Measurements from ENCODE around the gene NFIC.
"Not testable (repeated sequence)": the region's sequence is repeated elsewhere in the genome, so short reads cannot be mapped to it uniquely, and the experiment has no call there.

NFIC gene

DNA sequence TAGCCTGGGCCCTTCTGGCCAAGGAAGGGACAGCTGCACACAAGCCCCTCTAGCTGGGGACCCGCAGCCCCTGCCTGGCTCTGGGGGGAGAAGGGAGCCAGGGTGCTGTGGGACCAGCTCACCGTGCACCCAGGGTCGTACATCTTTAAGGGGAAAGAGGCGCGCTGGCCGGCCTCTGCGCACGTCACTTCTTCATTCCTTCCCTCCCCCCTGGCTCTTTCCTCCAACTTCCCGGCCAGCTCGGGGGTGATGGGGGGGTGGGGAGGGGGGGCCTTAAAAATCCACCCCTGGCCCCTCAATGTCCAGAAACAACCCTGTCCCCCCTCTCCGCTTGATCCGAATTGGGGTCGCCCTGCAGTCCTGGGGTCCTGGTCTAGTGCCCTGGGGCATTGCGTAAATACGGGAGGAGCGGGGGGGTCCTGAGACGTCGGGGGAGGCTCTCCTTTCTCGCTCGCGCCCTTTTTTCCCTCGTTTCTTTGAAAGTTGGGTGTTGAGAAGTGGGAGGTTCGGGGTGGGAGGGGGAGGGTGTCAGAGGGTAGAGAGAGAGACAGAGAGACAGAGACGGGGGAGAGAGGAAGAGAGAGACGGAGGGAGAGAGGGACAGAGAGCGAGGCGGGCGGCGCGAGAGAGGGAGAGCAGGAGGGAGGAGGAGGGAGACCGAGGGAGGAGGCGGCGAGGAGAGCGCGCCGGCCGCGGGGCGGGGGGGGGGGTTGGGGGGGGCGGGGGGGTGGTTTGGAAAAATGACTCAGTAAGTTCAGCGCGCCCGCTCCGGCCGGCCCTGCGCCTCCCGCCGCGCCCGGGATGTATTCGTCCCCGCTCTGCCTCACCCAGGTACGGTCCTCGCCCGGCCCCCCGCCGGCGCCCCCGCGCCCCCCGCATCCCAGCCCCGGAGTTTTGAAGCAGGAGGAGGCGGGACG is at the start of gene NFIC:
Gene NFIC (plus strand): TSS at position 748 of the 917 bp plus-strand sequence. CDS start 54 bp downstream, at position 802.
- DNase-seq (ENCODE audit: low spot score), result no peak

DNA sequence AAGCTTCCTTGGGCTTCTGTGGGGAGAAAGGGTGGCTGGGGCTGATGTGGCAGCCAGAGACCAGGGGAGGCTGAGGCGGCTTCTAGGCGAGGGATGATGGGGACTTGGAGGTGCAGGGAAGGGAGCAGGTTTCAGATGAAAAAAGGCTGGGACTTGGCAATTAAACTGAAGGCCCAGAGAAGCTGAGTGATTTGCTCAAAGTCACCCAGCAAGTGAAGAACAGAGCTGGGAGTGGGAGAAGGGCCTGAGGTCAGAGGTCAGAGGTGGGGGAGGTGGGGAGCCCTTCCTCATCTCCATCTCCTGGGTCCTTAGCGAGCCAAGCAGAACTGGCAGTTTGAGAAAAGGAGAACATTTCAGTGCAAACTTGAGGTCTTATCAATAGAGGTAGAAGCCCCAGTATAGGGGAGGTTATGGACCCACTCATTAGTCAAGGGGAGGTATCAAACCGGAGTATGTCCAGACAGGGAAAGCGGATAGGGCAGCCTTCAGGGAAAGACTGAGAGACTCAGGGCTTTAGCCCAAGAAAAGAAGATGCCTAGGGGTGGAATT is 49.6 kb upstream of the NFIC start:
- no peak for DNase-seq (ENCODE audit: low spot score)

DNA sequence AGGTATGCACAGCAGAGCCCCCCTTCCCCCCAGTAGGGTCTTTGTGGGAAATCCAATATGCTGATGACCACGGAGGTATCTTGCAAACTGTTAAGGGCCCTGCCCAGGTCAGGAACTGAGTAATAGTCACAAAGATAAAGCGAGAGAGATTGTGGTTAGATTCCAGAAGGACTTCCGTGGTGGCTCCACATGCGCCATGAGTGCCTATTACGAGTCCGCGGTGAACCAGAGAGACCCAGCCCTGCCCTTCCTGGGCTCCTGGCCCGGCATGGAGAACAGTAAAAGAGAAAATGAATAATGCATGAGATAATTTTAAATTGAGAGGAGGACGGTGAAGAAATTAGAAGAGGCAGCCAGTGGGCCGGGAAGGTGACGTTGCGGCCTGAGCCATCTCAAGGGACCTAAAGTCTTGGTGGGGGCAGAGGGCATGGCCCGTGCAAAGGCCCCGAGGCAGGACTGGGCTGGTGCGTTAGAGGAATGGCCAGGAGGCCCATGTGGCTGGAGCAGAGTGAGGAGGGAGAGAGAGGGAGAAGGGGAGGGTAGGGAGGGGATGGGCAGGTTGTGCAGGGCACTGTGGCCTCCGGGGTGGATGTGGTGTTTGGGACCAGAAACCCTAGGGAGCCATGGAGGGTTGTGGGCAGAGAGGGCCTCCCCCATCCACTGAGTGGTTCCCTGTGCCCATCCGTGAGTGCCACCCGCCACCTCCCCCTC is 46.6 kb upstream of the NFIC start:
- DNase-seq (ENCODE audit: low spot score), result no peak

DNA sequence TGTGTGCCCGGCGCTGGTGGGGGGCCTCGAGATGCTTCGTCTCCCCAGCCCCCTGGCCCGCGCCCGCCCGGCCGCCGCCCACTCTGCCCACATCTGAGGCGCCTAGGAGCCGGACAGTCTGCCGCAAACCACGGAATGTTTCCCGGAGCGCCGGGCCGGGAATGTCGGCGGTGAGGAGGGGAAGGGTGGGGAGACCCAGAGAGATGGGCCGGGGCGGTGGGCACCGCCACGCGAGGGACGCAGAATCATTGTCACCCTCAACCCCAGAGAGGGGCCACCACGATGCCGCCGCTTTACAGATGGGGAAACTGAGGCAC is 46.1 kb upstream of the NFIC start:
- no peak for DNase-seq (ENCODE audit: low spot score)

DNA sequence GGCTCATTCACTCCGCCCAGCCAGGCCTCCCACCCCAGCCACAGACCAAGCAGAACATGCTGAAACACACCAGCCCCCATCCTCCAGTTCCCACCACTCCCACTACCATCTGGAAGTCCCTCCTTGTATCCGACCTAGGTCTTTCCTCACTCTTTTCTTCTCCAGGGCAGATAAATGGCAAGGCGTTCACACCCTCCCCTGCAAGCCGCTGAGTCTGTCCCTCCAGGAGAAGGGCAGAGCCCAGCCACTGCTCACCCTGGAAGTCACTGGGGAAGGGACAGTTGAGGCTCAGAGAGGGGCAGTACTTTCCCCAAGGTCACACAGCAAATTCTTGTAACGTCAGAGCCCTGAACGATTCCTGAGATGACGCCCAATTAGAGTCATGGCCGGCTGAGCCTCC is 45.5 kb upstream of the NFIC start:
- DNase-seq (ENCODE audit: low spot score), result no peak

DNA sequence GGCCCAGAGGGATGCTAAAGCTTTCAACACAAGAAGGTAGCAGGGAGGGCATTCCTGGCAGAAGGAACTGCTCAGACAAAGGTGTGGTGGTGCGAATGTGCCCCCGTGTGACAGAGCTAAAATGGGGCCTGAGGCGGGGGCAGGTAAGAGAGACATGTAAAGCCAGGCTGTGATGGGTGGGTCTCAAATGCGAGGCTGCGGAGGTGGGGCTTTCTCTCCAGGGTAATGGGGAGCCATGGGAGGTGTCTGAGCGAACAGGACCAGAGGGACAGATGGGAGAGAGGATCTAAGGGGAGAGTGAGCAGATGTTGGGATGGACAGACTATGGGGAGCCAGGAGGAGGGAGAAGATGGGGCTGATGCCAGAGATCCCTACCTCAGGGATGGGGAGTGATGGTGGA is 44.7 kb upstream of the NFIC start:
- no peak for DNase-seq (ENCODE audit: low spot score)

DNA sequence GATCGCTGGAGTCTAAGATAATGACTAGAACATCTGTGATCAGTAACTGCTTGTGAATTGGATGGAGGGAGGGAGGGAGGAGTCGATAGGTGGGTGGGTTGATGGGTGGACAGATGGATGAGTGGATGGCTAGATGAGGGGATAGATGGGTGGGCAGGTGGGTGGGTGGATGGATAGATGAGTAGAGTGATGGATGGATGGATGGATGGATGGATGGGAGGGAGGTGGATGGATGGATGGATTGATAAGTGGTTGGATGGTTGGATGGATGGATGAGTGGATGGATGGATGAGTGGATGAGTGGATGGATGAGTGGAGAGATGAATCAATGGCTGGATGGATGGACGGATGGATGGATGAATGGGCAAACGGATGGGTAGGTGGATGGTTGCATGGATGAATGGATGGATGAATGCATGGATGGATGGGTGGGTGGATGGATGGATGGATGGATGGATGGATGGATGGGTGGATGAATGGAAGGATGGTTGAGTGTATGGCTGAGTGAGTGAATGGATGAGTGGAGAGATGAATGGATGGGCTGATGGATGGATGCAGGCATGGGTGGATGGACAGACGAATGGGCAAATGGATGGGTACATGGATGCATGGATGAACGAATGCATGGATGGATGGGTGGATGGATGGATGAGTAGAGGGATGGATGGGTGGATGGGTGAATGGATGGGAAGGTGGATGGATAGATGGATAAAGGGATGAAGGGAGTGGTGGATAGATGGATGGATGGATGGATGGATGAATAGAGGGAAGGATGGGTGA is 44.0 kb upstream of the NFIC start:
- no peak for DNase-seq (ENCODE audit: low spot score)

DNA sequence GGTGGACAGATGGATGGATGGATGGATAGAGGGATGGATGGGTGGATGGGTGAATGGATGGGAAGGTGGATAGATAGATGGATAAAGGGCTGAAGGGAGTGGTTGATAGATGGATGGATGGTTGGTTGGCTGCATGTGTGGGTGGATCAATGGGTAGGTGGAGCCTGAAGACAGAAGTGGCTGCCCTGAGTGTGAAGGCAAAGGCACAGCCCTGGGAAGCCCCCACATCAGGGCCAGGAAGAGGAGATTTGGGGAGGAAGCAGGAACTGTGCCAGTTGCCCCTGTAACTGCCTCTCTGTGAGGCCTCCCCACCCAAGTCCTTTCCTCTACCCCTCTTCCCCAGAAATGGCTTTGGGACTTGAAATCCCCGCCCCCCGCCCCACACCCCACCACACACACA is 43.4 kb upstream of the NFIC start:
- no peak for DNase-seq (ENCODE audit: low spot score)

DNA sequence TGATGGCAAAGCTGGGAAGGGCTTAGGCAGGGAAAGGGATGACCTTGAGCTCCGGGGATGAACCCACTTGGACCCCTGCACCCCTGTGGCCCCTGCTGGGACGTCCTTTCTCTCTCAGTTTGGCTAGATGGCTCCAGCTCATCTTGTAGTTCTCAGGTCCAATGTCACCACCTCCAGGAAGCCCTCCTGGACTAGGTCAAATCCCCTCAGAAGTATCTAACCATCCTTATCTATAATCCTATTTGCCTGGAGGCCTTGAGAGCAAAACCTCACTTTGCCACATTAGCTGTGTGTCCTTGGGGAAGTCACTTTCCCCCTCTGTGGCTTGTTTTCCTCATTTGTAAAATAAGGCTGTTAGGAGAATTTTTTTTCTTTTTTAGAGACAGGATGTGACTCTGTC is 42.7 kb upstream of the NFIC start:
- no peak for DNase-seq (ENCODE audit: low spot score)

DNA sequence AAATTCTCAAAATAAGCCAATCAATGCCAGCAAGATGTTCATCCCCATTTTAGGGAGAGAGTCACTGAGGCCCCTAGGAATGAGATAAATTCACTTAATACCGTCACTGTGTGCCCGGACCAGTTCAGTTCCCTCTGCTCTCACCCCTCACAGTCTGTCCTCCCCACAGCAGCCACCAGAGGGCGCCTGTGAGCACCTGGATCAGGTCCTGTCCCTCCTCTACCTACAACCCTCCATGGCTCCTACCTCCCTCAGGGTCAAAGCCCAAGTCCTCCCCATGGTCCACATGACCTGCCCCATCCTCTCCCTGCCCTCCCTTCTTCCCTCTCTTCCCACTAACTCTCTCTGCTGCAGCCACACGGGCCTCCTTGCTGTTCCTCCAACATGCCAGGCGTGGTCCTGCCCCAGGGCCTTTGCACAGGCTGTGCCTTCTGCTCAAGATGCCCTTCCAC is 42.0 kb upstream of the NFIC start:
- DNase-seq (ENCODE audit: low spot score), result no peak

DNA sequence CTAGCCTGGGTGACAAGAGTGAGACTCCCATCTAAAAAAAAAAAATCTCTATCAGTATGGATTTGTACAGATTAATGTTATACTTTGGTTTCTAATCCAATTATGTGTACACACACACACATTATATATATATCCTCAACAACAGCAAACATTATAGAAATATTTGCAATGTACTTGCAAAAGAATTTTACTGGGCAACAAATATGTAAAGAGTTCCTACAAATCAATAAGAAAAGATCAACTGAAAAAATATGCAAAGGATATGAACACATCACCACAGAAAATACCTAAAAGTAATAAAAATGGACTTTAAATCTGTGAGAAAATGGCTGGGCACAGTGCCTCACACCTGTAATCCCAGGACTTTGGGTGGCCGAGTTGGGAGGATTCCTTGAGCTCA is 40.9 kb upstream of the NFIC start:
- DNase-seq (ENCODE audit: low spot score), result no peak

DNA sequence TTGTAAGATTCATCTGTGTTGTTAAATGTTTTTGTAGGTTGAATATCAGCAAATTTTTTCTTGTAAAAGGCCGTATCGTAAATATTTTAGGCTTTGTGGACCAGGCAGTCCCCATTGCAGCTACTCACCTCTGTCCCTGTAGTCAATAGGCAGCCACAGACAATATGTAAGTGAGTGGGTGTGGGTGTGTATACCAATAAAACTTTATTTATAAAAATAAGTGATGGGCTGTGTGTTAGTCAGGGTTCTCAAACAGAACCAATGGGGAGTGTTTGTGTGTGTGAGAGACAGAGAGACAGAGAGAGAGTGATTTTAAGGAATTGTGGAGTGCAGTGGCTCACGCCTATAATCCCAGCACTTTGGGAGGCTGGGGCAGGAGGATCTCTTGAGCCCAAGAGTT is 37.6 kb upstream of the NFIC start:
- DNase-seq (ENCODE audit: low spot score), result no peak

DNA sequence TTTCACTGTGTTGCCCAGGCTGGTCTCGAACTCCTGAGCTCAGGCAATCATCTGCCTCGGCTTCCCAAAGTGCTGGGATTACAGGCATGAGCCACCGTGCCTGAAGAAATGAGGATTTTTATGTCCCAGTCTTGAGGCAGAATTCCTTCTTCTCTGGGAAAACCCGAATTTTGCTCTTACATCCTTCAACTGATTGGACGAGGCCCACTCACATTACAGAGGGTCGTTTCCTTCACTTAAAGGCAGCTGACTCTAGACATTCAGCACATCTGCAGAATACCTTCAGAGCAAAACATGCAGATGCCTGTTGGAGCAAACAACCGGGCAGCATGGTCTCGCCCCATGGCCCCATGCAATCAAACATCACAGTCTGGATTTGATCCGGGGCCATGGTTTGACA is 36.3 kb upstream of the NFIC start:
- DNase-seq (ENCODE audit: low spot score), result no peak

DNA sequence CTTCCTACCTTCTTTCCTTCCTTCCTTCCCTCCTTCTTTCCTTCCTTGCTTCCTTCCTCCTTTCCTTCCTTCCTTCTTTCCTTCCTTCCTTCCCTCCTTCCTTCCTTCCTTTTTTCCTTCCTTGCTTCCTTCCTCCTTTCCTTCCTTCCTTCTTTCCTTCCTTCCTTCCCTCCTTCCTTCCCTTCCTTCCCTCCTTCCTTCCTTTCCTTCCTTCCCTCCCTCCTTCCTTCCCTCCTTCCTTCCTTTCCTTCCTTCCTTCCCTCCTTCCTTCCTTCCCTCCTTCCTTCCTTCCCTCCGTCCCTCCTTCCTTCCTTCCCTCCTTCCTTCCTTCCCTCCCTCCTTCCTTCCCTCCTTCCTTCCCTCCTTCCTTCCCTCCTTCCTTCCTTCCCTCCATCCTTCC is 34.2 kb upstream of the NFIC start:
- DNase-seq (ENCODE audit: low spot score), result not testable (repeated sequence)

DNA sequence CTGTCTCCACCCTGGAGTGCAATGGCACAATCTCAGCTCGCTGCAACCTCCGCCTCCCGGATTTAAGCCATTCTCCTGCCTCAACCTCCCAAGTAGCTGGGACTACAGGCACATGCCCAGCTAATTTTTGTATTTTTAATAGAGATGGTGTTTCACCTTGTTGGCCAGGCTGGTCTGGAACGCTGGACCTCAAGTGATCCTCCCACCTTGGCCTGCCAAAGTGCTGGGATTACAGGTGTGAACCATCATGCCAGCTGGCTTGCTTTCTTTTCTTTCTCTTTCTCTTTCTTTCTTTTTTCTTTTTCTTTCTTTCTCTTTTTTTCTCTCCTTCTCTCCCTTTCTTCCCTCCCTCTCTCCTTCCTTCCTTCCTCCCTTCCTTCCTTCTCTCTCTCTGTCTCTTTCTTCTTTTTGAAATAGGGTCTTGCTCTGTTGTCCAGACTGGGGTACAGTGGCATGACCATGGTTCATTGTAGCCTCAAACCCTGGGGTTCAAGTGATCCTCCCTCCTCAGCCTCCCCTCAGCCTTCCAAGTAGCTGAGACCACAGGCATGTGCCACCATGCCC is 33.3 kb upstream of the NFIC start:
- no peak for DNase-seq (ENCODE audit: low spot score)

DNA sequence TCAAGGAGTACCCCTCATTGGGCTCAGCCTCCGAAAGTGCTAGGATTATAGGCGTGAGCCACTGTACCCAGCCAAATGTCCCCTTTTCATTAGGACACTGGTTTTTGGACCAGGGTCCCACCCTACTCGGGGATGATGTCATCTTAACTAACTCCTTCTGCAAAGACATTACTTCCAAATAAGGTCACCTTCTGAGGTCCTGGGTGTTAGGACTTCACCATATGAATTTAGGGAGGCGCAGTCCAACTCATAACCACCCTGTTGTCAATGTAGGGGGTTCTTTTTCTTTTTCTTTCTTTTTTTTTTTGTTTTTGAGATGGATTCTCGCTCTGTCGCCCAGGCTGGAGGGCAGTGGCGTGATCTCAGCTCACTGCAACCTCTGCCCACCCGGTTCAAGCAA is 32.7 kb upstream of the NFIC start:
- DNase-seq (ENCODE audit: low spot score), result no peak

DNA sequence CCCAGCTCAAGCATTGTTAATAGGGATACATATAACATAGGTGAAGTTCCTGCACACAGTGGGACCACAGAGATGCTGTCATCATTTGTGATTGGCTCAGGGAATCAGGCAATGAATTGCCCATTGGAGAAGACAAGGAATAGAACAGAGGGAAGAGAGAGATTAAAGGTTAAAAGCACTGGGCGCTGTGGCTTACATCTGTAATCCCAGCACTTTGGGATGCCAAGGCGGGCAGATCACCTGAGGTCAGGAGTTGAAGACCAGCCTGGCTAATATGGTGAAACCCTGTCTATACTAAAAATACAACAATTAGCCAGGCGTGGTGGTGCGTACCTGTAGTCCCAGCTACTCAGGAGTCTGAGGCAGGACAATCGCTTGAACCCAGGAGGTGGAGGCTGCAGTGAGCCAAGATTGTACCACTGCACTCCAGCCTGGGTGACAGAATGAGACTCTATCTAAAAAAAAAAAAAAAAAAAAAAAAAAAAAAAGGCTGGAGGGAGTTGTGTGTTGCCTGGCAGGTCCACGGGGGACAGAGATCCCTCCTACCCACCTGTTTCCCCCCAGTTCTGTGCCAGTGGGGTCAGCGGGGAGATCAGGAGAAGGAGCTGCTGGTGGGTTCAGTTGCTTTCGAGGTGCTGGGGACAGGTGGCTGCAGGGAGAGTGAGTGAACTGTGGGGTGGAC is 31.5 kb upstream of the NFIC start:
- DNase-seq (ENCODE audit: low spot score), result not testable (repeated sequence)

DNA sequence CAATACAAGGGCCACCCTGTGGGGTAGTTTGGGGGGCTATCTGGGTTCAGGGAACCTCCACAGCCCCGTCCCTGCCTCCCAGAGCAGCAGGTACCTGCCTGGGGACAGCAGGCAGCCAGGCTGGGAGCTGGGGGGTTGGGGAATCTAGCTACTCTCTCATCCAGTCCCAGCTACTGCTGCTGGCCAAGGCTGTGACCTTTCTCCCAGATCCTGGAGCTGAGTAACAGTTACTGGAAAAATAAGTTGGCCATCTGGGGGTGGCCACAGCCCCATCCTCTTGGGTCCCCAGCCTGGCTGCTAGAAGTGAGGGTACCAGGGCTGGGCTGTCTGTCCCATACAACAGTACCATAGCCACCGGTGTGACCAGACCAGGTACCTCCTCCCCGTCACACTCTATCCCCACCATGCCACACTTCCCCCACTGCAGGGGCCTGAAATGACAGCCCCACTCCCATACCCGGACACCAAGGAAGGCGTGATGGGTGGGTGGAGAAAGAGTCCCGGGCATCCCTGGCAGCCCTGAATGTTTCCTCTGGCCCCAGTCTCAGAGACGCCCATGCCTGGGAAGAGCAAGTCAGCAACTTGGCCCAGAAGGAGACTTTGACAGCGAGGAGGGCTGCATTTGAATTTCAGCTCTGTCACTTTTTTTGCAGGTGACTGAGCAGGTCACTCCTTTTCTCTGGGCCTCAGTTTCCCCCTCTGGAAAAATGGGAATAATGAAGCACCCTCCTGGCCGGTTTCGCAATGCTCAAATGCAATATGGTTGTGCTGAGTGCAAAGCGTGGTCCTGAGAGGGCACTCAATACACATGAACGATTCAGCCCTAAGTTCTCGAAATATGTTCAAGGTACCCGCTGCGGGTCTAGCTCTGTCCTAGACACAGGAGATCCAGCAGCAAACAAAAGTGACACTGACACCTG is 30.7 kb upstream of the NFIC start:
- no peak for DNase-seq (ENCODE audit: low spot score)

DNA sequence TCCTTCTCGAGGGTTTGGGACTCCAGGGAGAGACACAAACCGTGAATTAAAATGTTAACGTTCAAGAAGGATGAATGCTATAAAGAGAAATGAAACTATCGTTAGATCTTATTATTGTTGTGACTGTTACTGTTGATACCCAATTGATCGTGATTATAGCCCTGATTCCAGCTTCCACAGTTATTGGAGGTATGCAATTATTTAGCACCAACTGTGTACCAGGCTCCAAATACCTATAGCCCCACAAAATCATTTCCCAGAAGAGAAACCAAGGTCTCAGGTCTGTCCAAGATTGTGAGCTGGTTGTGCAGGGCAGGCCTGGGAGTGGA is 30.1 kb upstream of the NFIC start:
- no peak for DNase-seq (ENCODE audit: low spot score)

DNA sequence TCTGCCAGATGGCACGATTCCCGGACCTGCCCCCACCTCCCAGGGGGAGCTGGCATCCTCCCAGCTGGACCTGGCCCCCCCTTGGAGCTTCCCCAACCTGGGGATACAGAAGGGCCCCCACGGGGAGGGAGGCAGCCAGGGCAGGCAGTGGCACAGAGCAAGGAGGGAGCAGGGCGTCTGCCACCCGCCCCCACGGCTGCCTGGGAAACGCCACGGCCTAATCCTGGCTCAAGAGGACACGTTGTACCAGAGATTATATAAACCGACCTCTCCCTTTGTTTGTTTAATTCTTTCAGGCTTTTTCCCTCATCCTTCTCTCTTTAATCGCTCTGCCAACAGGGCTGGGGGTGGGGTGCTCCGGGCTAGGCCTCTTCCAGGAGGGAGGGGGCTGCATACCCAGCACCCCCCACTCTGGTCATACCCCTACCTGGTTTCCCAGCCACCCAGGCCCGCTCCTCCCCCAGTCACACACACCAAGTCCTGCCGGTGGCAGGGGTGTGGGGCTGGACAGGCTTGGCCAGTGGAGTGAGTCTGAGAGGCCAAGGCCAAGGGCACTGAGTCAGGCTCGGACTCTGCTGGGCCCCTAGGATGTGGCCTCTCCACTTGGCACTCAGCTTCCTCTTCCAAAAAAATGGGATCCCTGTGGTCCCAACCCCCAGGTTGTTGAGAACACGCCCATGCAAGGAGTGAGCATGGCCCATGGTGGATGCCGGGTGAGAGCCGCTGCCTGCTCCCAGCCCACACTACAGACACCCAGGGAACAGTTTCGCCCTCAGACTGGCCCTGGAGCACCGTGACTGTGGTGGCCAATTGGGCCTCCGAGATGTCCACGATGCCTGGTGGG is 29.5 kb upstream of the NFIC start:
- DNase-seq (ENCODE audit: low spot score), result peak; percentile 57
